Loucy (cell line): ENCODE data around the gene CEP170.
"Not testable (repeated sequence)": the region's sequence is repeated elsewhere in the genome, so short reads cannot be mapped to it uniquely, and the experiment has no call there.

Source experiments
- H2AFZ ChIP-seq: fragments of 200-600 bp; sonication (generic); 2 replicates; pipeline ENCODE4 v1.6.0; 2016; ENCODE audit warnings: antibody characterized with exemption, mild to moderate bottlenecking, low read length, moderate library complexity
- H3F3A ChIP-seq: fragments of 200-600 bp; 2 replicates; pipeline ENCODE4 v1.6.0; 2016; ENCODE audit warnings: antibody characterized with exemption, low read depth, mild to moderate bottlenecking
- H3K27me3 ChIP-seq: fragments of 200-600 bp; sonication (generic); 2 replicates; pipeline ENCODE4 v1.6.1; 2014; ENCODE audit warnings: low read length, mild to moderate bottlenecking; ENCODE audit not compliant: insufficient read depth, poor library complexity, severe bottlenecking
- H3K36me3 ChIP-seq: fragments of 200-600 bp; sonication (generic); 2 replicates; pipeline ENCODE4 v1.6.1; 2016; ENCODE audit warnings: low read length; ENCODE audit not compliant: insufficient read depth
- H3K4me1 ChIP-seq: fragments of 200-600 bp; sonication (generic); 2 replicates; pipeline ENCODE4 v1.5.1; 2014; ENCODE audit warnings: low read length, mild to moderate bottlenecking; ENCODE audit not compliant: insufficient read depth, poor library complexity, severe bottlenecking
- H3K4me2 ChIP-seq: fragments of 200-600 bp; sonication (generic); 2 replicates; pipeline ENCODE4 v1.6.0; 2014; ENCODE audit warnings: antibody characterized with exemption, low read length, low read depth, mild to moderate bottlenecking; ENCODE audit not compliant: poor library complexity, severe bottlenecking
- H3K4me3 ChIP-seq: fragments of 200-600 bp; sonication (generic); 2 replicates; pipeline ENCODE4 v1.5.1; 2014; ENCODE audit warnings: low read length, mild to moderate bottlenecking, mixed read lengths; ENCODE audit not compliant: poor library complexity, severe bottlenecking
- H3K79me2 ChIP-seq: fragments of 200-600 bp; sonication (generic); 2 replicates; pipeline ENCODE4 v1.6.1; 2014; ENCODE audit warnings: low read length; ENCODE audit not compliant: insufficient read depth
- H3K9ac ChIP-seq: fragments of 200-600 bp; sonication (generic); 2 replicates; pipeline ENCODE4 v1.6.0; 2014; ENCODE audit warnings: mild to moderate bottlenecking, low read depth, low read length, moderate library complexity; ENCODE audit not compliant: poor library complexity, severe bottlenecking
- H3K9me2 ChIP-seq: fragments of 200-600 bp; sonication (generic); replicated peaks from 2 replicates; pipeline ENCODE4 v1.6.1; 2016; ENCODE audit warnings: low read depth, low read length, mixed read lengths
- H3K9me3 ChIP-seq: fragments of 200-600 bp; sonication (generic); 2 replicates; pipeline ENCODE4 v1.6.1; 2014; ENCODE audit warnings: mild to moderate bottlenecking, antibody characterized with exemption, low read length, low read depth; ENCODE audit not compliant: insufficient read depth
- H4K20me1 ChIP-seq: fragments of 200-600 bp; sonication (generic); 2 replicates; pipeline ENCODE4 v1.6.0; 2014; ENCODE audit warnings: antibody characterized with exemption, low read length, mild to moderate bottlenecking; ENCODE audit not compliant: insufficient read depth, poor library complexity, severe bottlenecking

The CEP170 gene

GRCh38 chr1:243203196-243203595 is 51.9 kb downstream of the CEP170 start:
- not testable (repeated sequence) for H3K4me1 ChIP-seq, H3K9me2 ChIP-seq, H2AFZ ChIP-seq, H3K4me2 ChIP-seq, H3F3A ChIP-seq, H4K20me1 ChIP-seq, H3K9me3 ChIP-seq, H3K4me3 ChIP-seq, H3K79me2 ChIP-seq, H3K27me3 ChIP-seq, H3K9ac ChIP-seq
- H3K36me3 ChIP-seq: peaks cover 17% of the 10 kb centered on the region; the same call in 1 of the 2 replicates

GRCh38 chr1:243201316-243201715 is 53.8 kb downstream of the CEP170 start:
- not testable (repeated sequence) for H3K4me2 ChIP-seq, H3K79me2 ChIP-seq

GRCh38 chr1:243197524-243197923 is 57.6 kb downstream of the CEP170 start:
- not testable (repeated sequence) for H2AFZ ChIP-seq, H3K27me3 ChIP-seq, H3F3A ChIP-seq, H3K9me2 ChIP-seq, H3K4me1 ChIP-seq, H3K79me2 ChIP-seq, H3K4me2 ChIP-seq, H3K36me3 ChIP-seq, H3K4me3 ChIP-seq, H3K9me3 ChIP-seq, H3K9ac ChIP-seq, H4K20me1 ChIP-seq

More at GRCh38 chr1:243201316-243201715, 53.8 kb downstream of the CEP170 start:
- H3K4me3 ChIP-seq, H3K9me2 ChIP-seq, H3F3A ChIP-seq, H2AFZ ChIP-seq, H4K20me1 ChIP-seq, H3K27me3 ChIP-seq, H3K9ac ChIP-seq, H3K9me3 ChIP-seq, H3K4me1 ChIP-seq: not testable (repeated sequence)
- peaks cover 17% of the 10 kb centered on the region; the same call in 1 of the 2 replicates for H3K36me3 ChIP-seq

- not testable (repeated sequence) for H3K4me1 ChIP-seq, H3F3A ChIP-seq, H3K4me3 ChIP-seq, H3K9ac ChIP-seq, H3K9me2 ChIP-seq, H3K4me2 ChIP-seq, H3K79me2 ChIP-seq, H2AFZ ChIP-seq, H3K36me3 ChIP-seq, H3K9me3 ChIP-seq, H3K27me3 ChIP-seq, H4K20me1 ChIP-seq
Measured at GRCh38 chr1:243193330-243193729, 61.8 kb downstream of the CEP170 start.

- not testable (repeated sequence) for H4K20me1 ChIP-seq, H3K79me2 ChIP-seq, H3K4me1 ChIP-seq, H3K9me2 ChIP-seq, H3K9me3 ChIP-seq, H3K4me2 ChIP-seq, H3K27me3 ChIP-seq, H2AFZ ChIP-seq, H3K9ac ChIP-seq, H3K4me3 ChIP-seq, H3F3A ChIP-seq
- peaks cover 31% of the 10 kb centered on the region; the same call in 1 of the 2 replicates for H3K36me3 ChIP-seq
Measured at GRCh38 chr1:243186201-243186995, 68.7 kb downstream of the CEP170 start.

GRCh38 chr1:243184787-243185186 is 70.3 kb downstream of the CEP170 start:
- not testable (repeated sequence) for H4K20me1 ChIP-seq, H3K4me2 ChIP-seq, H3K9me2 ChIP-seq, H3F3A ChIP-seq, H3K9me3 ChIP-seq, H3K9ac ChIP-seq, H3K4me3 ChIP-seq, H3K4me1 ChIP-seq, H2AFZ ChIP-seq, H3K79me2 ChIP-seq, H3K27me3 ChIP-seq
- peaks cover 25% of the 10 kb centered on the region; the same call in 1 of the 2 replicates for H3K36me3 ChIP-seq

- H3K4me1 ChIP-seq, H2AFZ ChIP-seq, H3F3A ChIP-seq, H3K27me3 ChIP-seq, H3K4me3 ChIP-seq, H3K9me3 ChIP-seq, H3K9me2 ChIP-seq, H4K20me1 ChIP-seq, H3K79me2 ChIP-seq, H3K4me2 ChIP-seq, H3K9ac ChIP-seq: not testable (repeated sequence)
- peaks cover 23% of the 10 kb centered on the region; the same call in 1 of the 2 replicates for H3K36me3 ChIP-seq
Measured at GRCh38 chr1:243183661-243184060, 71.4 kb downstream of the CEP170 start.
